CD4-positive, alpha-beta T cell treated with Interleukin-17A for 4 hours (primary cell): ENCODE data around the gene MTHFD2L.
A peak's percentile ranks its signal among the peaks of the same experiment; 100 is the strongest.

Source experiments
- DNase-seq: peaks from one replicate; pipeline ENCODE4 v3.0.0-alpha.2; 2020; ENCODE audit warnings: mixed read lengths

The MTHFD2L gene

DNA sequence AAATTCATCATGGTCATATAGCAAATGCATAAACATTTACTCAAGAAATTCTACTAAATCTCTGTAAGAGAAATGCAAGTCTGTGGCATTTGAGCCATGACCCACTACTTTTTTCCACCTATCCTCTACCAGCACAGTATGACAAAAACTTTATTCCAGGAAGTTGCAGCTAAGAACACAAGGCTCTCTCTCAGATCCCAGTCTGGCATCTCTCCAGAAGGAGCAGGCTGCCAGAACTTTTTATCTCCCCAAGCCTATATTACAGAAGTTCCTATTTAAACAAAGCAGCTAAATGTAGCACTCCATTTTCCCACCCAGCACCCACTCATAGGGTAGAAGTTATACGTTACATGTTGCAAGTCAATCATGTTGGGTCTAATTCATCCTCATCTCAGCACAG, 101.0 kb downstream of the MTHFD2L start:
- no peak for DNase-seq

DNA sequence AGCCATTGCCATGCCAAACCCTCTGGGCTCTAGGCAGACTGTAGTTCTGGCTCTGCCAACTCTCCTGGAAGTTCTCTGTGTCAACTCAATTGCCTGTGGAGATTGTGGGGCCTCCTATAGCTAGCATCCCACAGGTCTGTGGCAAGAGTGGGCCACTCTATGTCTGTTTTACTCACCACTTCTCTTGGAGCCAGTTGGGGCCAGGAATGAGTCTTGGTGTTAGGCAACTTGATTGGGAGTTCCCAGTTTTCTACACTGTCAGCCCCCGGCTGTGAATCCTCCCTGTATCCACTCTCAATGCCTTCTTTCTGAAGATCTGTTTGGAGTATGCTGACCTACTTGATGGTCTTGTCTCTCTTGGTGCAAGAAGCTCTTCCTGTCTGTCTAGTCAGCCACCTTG, 102.1 kb downstream of the MTHFD2L start:
- no peak for DNase-seq

DNA sequence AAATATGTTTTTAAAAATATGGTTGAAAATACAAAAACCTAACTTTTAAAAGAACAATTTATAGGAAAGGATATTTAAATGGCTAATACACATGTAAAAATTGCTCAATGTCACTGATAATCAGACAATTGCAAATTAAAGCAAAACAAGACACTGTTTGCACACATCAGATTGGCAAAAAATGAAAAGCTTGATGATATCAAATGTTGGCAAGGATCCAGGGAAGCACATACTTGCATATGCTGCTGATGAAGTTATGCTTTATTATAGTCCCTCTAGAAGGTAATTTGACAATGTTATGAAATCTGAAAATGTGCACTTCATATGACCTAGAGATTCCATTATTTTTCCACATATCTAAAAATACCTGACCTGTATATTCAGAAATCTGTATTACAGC, 104.6 kb downstream of the MTHFD2L start:
- no peak for DNase-seq

DNA sequence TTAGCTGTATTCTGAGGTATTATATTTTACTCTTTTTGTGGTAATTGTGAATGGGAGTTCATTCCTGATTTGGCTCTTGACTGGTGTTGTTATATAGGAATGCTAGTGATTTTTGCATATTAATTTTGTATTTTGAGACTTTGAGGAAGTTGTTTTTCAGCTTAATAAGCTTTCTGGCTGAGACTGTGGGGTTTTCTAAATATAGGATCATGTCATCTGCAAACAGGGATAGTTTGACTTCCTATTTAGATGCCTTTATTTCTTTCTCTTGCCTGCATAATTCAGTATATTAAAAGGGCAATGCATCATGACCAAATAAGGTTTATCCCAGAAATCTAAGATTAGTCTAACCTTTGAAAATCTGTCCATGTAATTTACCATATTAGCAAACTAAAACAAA, 105.6 kb downstream of the MTHFD2L start:
- no peak for DNase-seq

DNA sequence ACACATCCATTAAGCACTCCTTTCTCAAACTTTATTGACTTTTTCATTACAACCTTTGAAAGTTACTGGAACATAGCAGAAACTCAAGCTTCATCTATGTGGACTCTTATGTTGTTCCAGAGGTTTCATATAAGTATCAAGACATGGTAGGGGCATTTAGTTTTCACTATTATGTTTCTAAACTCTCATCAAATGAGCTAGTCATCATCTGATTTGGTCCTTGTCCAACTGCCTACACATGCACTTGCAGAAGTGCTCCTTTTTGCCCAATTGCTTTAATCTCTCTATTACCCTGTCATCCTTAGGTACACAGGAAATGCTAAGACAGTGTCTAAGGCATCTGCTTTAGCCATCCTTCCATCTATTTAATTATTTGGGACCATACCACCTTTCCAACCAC, 108.2 kb downstream of the MTHFD2L start:
- DNase-seq: no peak

DNA sequence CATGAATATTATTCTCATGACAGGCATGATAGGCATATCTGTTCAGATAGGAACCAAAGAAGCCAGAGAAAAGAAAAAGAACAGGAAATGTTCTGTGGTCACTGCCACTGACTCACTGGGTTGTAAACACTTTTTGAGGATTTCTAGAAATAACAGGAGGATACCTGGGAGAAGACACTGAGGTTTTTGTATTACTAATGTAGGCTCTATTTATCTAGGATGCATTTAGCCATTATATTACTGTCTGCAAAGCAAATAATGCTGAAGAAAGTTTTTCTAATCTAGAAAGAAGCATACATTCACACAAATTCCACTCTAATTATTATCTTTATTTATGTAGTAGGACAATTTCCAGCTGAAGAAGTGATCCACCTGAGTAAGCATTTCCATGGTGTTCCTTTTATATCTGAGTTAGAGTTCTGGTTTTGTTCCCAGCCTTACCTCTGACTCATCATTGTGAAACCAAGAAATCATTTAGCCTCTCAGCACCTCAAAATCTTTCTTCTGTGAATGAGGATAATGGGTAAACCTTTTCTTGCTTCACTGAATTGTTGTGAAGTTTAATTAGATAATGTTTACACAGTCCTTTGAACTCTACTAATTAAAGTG, 110.2 kb downstream of the MTHFD2L start:
- DNase-seq: no peak

DNA sequence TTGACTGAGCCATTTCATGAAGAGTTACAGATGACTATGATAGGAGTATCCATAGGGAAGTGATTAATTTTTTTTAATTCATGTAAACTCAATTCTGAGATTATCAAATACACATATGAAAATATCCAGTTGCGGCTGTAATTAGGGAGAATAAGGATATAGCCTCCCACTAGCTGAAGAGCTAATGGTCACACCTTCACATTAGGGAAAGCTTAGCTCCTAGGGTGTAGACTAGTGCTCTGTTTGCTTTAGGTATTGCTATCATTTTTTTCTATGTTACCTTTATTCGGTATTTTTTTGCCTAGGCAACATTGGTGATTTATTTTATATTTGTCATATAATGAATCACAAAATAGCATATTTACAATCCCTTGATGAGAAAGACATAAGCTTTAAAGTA, 110.7 kb downstream of the MTHFD2L start:
- DNase-seq: no peak

DNA sequence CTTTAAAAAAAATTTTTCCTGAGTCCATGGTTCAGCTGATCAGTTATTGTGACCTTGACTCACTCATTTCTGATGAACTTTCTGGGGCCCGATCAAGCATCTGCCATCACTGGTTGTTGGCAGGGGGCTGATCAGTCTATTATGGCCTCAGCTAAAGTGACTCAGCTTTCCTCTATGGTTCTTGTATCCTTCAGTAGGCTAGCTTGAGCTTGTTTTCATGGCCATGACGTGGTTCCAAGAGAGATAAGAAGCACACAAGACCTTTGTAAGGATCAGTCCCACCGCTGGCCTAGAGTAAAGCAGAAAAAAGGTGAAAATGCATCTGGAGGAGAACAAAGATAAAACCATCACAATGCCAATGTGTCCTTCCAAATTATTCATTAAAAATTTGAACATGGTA, 120.6 kb downstream of the MTHFD2L start:
- no peak for DNase-seq

DNA sequence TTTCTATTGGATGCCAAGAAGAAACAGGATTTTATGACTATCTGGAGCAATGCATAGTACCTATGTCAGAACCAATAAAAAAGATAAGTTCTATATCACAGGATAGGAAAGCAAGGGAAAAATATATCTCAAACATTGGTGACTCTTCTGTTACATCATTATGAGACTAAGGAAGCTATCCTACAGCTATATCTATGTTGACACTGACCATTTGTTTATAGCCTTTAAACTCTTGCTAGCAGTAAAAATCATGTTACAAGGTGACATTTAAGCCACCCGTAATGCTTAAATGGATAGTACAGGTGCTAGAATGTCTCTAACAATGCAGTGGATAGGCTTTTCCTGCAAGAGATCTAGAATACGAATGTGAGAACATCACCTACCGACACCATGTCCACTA, 121.8 kb downstream of the MTHFD2L start:
- DNase-seq: no peak

DNA sequence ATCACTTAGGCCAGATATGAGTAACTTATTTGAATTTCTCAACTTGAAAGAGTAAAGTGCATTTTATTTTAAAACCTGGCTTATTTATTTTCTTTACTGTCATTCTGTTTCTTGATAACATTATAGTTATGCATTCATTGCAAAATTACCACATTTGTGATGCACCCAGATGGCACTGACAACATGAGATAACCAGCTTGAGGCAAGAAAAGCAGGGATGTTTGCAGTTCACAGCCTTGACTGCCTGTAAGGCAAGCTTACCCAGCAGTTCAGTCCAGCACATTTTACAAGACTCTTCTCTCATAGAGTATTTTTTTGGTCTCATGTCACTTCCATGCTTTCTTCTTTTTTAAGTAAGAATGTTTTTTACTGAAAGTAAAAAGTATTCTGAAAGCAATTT, 125.0 kb downstream of the MTHFD2L start:
- no peak for DNase-seq

DNA sequence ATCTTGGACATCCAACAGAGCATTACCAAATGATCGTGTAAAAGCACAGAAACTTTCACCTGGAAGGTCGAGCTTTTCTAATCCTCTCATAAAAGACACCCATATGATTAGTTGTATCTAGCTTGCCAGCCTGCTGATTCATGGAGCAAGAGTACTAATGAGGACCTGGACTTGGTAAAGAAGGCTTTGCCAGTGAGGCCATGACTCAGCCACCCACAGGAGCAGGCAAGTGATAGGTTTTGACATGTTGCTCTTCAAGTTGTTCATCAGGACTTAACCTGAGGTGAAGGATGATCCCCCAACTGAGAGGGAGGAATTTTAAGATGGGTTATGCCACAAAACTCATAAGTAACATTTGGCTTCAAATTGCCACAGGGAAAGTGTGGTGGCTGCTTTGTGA, 125.7 kb downstream of the MTHFD2L start:
- DNase-seq: no peak

DNA sequence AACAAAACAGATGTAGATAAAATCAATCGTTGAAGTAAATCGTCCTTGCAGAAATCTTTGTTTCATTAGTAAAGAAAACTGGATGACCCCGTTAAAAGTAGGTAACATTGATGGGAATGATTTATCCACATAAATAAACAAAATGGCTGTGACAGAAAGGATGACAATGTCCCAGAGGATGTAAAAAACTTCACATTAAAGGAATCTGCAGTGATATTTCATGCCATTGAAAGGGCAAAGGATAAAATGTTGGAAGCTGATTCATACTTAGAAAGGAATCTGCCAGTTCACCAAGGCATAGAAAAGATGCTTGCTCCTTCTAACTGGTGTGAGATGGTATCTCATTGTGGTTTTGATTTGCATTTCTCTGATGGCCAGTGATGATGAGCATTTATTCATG, 126.1 kb downstream of the MTHFD2L start:
- no peak for DNase-seq

DNA sequence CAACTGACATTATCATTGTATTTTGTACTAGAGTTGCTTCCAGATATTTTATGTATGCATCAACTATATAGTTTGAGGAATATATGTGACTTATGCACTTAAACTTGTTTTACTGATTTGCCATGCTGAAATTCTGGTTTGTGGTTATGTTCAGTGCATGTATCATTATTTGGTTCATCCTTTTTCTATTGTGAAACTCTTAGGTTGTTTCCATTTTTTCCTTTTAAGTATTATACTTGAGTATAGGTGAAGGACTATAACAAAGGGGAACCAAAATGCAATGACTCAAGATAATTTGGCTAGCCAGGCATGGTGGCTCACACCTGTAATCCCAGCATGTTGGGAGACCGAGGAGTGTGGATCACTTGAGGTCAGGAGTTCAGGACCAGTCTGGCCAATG, 129.2 kb downstream of the MTHFD2L start:
- DNase-seq: no peak

DNA sequence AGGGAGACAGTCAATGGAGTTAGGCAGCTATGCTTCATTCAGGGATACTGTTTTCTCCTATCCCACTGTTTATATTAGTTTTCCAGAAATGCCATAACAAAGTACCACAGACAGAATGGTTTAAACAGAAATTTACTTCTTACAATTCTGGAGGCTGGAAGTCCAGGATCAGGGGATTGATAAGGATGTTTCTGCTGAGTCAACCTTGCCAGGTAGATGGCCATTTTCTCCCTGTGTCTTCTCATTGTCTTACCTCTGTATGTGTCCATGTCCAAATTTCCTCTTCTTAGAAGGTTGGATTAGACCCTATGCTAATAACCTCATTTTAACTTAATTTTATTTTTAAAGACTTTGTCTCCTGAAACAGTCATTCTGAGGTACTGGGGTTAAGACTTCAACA, 129.9 kb downstream of the MTHFD2L start:
- DNase-seq: no peak

DNA sequence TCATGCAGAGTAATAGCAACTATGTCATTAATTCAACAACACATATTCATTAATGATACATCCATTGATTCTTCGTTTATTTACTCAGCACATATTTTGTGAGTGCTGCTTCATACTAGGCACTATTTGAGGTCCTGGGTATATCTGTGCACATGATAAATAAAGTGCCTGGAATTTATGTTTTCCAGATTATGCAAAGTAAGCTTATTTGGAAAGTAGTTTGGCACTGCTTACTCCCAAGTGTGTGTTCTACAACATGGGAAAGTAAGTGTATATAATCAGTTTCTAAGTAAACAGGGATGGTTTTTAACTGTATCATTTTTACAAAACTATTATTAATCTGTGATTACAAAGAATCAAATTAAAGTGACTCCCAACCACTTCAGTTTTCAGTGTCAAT, 133.6 kb downstream of the MTHFD2L start:
- DNase-seq: no peak

DNA sequence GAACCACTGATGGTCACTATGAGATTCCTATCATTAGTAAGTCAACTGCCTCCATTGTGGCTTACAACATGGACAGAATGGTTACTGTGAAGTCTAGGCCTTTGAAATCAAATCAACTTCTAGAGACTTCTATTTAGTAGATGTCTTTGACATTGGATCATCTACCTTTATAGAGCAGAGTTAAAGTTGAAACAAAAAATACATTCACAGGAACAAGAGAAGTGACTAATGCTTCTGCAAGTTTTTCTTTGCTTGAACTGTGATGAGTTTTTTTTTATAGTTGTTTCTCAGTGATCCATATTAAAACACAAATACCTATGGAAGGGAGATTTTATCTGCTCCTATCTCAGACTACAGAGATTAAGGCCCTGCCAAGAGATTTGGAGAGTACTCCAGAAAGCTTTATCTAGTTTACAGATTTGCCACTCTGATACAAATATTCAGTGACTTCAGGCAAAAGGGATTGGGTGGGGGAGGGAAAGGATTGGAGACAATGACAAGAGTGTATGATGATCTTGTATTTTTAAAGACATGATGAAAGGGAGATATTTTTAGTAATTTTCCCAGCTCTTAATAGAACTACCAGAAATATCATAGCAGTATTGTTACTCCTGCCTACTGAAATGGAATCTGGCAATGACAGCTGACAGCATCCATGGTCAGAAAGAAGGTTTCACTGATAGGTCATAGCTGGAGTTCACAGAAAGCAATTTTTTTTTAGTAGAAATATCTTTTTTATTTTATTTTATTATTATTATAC, 134.4 kb downstream of the MTHFD2L start:
- DNase-seq: no peak

DNA sequence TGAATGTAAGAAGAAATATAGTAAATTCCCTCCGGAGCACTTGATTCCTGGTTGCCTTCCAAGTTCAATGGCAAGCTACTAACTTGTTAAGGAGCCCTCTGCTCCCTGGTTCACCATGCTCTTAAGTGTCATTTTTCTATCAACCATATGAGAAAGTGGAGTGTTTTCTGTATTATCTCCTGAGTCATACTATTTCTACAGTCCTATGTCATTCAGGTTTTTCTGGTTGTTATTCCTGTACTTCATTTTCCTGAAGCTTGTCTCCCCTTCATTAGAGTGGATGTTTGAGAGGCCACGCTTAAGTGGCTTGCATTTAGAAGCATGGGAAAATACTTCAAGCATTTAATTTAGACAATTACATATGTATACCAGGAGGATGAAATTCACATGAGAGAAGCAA, 135.6 kb downstream of the MTHFD2L start:
- no peak for DNase-seq

DNA sequence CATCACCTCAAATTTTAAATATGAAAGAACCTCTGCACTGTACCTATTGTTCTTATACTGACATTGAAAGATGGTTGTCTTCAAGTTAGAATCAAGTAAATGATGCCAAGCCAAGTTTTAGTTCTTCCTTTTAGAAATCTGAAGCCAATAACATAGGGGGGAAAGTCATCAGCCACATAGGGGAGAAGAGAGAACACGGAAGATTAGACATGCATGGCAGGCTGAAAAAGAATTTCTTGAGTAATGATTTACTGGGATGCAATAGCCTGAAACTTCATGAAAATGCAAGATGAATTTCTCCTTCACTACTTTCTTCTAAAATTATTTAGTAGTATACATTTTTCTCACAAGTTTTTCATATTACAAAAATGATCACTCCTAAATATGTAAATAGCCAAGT, 136.8 kb downstream of the MTHFD2L start:
- no peak for DNase-seq

DNA sequence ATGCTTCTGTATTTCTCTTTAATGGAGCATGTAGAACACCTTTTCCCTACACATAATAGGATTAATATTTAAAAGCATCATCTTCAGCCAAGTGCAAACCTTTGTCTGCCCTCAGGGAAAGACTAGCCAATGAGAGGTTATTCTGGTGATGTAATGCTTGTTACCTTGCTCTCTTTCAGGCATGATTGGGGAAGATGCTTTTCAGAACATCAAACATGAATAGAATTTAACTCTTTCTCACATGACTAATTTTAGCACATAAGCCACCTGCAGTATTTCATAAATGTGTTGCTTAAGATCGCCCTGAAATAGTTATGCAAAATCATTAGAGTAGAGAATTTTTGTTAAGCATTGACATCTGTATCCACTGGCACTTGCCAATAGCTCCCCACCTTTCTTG, 139.6 kb downstream of the MTHFD2L start:
- no peak for DNase-seq

DNA sequence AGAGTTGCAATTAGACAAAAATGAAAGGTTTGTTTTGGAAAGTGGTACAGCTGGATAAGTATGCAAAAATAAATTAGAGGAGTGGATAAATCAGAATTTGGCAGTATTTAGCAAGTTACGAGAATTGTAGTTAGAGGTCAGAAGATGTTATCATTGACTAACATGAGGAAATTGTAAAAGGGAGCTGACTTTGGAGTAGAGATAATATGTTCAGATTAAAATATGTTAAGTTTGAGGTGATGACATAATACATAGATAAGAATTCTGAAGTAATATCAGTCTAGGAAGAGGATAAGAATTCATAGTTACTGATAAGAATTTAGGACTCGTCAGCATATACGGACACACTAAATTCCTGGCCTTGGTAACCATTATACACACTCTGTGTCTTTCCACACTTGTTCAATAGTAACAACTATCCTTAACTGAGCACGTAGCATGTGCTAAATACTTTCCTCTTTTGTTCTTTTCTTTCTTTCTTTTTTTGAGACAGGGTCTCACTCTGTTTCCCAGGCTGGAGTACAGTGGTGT, 146.2 kb downstream of the MTHFD2L start:
- no peak for DNase-seq

DNA sequence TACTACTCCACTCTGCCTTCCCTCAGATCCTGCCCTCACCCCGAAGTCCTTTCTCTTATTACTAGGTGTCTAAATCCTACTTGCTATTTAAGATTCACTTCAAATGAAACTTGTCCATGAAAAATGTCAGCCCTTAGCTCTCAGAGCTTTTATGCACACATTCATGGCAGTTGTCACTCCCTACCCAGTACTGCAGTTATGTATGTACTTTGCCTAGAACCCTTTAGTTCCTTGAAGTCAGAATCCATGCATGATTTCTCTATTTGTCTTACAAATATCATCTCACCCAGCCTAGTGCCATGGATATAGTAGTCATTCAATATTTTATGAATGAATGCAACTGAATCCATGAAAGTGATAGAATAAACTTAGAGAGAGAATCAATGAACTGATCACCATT, 147.1 kb downstream of the MTHFD2L start:
- DNase-seq: no peak

DNA sequence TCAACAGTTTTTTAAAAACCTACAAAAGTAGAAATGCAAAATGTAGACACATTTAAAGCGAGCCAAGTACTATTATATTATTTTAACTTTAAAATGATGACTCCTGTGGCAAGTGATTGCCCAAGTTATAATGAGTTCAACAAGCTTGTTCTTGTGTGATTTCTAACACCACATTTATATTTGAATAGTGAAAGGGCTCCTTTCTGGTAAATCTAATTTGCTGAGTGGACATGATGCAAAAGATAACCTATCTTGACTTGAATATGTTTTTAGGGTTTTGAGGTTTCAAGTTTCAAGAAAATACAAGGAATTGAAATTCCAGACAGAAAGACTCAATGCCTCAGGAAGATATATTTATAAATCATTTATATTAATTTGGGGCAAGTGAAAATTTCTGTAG, 149.3 kb downstream of the MTHFD2L start:
- DNase-seq: no peak

DNA sequence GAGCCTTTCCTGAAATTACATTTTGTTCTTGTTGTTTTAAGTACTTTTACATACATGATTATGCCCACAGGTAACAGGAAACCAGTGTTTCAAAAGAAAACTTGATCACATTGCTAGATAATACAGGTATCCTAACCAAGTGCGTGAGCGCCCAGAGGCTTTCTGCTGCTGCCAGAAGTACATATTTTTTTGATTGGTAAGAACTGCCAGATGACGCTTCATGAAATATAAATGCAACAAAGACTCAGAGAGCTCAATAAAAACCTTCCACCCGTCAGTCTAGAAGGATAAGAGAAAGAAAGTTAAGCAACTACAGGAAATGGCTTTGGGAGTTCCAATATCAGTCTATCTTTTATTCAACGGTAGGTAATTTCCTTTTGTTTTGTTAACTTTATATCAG, 150.3 kb downstream of the MTHFD2L start, which contains the start of gene EPGN:
TSS of gene EPGN (plus strand) at position 256 of the 400 bp plus-strand sequence. CDS start at position 320, 64 bp downstream.
- peak; percentile 14 for DNase-seq

DNA sequence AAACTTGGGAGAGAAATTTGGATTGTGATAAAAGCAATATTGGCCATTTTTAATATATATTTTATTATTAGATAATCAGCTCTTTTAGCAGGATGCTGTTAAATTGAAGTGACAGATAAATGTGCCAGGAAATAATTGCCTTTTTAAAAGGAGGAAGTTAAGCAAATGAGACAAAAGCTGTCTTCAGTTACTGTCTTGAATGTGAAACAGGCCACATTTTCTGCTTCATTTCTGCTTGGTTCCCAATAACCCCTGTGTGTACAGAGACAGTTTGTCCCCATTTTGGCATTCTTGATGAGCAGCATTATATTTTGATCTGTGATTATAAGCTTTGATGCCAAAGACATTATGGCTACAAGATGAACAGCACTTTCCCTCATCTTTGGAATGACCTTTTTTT, 151.3 kb downstream of the MTHFD2L start:
- no peak for DNase-seq
